ENCODE measurements around the gene RYK. TPM values are rescaled to one million over a fixed set of nuclear protein-coding genes. Genes with fewer than 3 reads are reported as not detected.

Gene RYK
- total RNA-seq, 6 experiments from 2014 or later, result 15.9 to 28.5 (median 17.9) TPM

- Histone ChIP-seq H3K27ac (no peak overlapping the region), H3K9me3 (no peaks in the 10 kb centered on the region), H3K36me3 (peaks cover 0 to 16% (median 0%) of the 10 kb centered on the region in 4 donors), H3K4me1 (no peaks in the 10 kb centered on the region), H3K27me3 (no peaks in the 10 kb centered on the region), H3K4me3 (no peak overlapping the region)
- intact Hi-C loops (cut with DNase I), result no loop called here
- WGBS (ENCODE audit: insufficient coverage, low coverage, low lambda C conversion rate, missing lambda C conversion rate), result 79% methylated on average over 2 of the region's 2 CpGs
- DNase-seq, result no peak
- no peak for ATAC-seq
- TF ChIP-seq CTCF (IDR thresholded peaks at IDR 0.05) (no peak), POLR2A (IDR thresholded peaks at IDR 0.05) (no peak)
Measured at GRCh38 chr3:134150476-134150875, 100.2 kb downstream of the RYK start.

- no peak for TF ChIP-seq POLR2A (IDR thresholded peaks at IDR 0.05)
- TF ChIP-seq CTCF (IDR thresholded peaks at IDR 0.05), result no peak
- intact Hi-C loops (cut with DNase I), result no loop called here
Measured at GRCh38 chr3:134149286-134149685, 101.4 kb downstream of the RYK start.

GRCh38 chr3:134148534-134148933 is 102.1 kb downstream of the RYK start:
- ATAC-seq (peak; percentile 45 to 95 (median 72)), DNase-seq (peak in 1 of 3 donors; percentile 60)
- no peak for TF ChIP-seq CTCF (IDR thresholded peaks at IDR 0.05)
- no peak for TF ChIP-seq POLR2A (IDR thresholded peaks at IDR 0.05)
- Histone ChIP-seq H3K27me3 (no peaks in the 10 kb centered on the region), H3K9me3 (no peaks in the 10 kb centered on the region), H3K27ac (no peak overlapping the region), H3K4me1 (no peaks in the 10 kb centered on the region), H3K4me3 (no peak overlapping the region), H3K36me3 (no peaks in the 10 kb centered on the region)
- WGBS (ENCODE audit: insufficient coverage, low coverage, low lambda C conversion rate, missing lambda C conversion rate), result 97% methylated on average over 3 of the region's 3 CpGs
- intact Hi-C loops (cut with DNase I), result no loop called here

More at GRCh38 chr3:134149286-134149685, 101.4 kb downstream of the RYK start:
- Histone ChIP-seq H3K9me3 (no peaks in the 10 kb centered on the region), H3K27me3 (no peaks in the 10 kb centered on the region), H3K27ac (no peak overlapping the region), H3K4me1 (no peaks in the 10 kb centered on the region), H3K4me3 (no peak overlapping the region), H3K36me3 (peaks cover 0 to 4% (median 0%) of the 10 kb centered on the region in 4 donors)
- ATAC-seq, result no peak
- no peak for DNase-seq
- 84% methylated on average over 2 of the region's 2 CpGs for WGBS (ENCODE audit: insufficient coverage, low coverage, low lambda C conversion rate, missing lambda C conversion rate)

- no peak for DNase-seq
- no peaks in the 10 kb centered on the region for H3K4me1 ChIP-seq
- H3K4me3 ChIP-seq, result no peak overlapping the region
- 86% methylated on average over 1 of the region's 3 CpGs for WGBS (ENCODE audit: insufficient coverage, low coverage, low lambda C conversion rate, missing lambda C conversion rate)
- H3K27me3 ChIP-seq, result no peaks in the 10 kb centered on the region
- no peaks in the 10 kb centered on the region for H3K36me3 ChIP-seq
- ATAC-seq, result no peak
- intact Hi-C loops (cut with DNase I), result no loop called here
- H3K9me3 ChIP-seq, result no peaks in the 10 kb centered on the region
- H3K27ac ChIP-seq, result no peak overlapping the region
- no peak for TF ChIP-seq CTCF (IDR thresholded peaks at IDR 0.05)
- no peak for TF ChIP-seq POLR2A (IDR thresholded peaks at IDR 0.05)
Measured at GRCh38 chr3:134147411-134147810, 103.2 kb downstream of the RYK start.

GRCh38 chr3:134146666-134147065 is 104.0 kb downstream of the RYK start:
- H3K9me3 ChIP-seq, result no peaks in the 10 kb centered on the region
- no peak for DNase-seq
- no peaks in the 10 kb centered on the region for H3K36me3 ChIP-seq
- H3K27me3 ChIP-seq, result no peaks in the 10 kb centered on the region
- no peaks in the 10 kb centered on the region for H3K4me1 ChIP-seq
- ATAC-seq, result no peak
- no peak overlapping the region for H3K4me3 ChIP-seq
- intact Hi-C loops (cut with DNase I), result no loop called here
- TF ChIP-seq CTCF (IDR thresholded peaks at IDR 0.05) (no peak), POLR2A (IDR thresholded peaks at IDR 0.05) (no peak)
- H3K27ac ChIP-seq, result no peak overlapping the region
